ENCODE measurements around the gene COA1.

- TF ChIP-seq, protein P1, sequence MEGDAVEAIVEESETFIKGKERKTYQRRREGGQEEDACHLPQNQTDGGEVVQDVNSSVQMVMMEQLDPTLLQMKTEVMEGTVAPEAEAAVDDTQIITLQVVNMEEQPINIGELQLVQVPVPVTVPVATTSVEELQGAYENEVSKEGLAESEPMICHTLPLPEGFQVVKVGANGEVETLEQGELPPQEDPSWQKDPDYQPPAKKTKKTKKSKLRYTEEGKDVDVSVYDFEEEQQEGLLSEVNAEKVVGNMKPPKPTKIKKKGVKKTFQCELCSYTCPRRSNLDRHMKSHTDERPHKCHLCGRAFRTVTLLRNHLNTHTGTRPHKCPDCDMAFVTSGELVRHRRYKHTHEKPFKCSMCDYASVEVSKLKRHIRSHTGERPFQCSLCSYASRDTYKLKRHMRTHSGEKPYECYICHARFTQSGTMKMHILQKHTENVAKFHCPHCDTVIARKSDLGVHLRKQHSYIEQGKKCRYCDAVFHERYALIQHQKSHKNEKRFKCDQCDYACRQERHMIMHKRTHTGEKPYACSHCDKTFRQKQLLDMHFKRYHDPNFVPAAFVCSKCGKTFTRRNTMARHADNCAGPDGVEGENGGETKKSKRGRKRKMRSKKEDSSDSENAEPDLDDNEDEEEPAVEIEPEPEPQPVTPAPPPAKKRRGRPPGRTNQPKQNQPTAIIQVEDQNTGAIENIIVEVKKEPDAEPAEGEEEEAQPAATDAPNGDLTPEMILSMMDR (IDR thresholded peaks at IDR 0.05) = no peak
- no peak for TF ChIP-seq POLR2A (IDR thresholded peaks at IDR 0.05)
These were observed 41.8 kb upstream of the COA1 start for GRCh38 chr7:43771128-43771527.

Data from Peyer's patch (tissue), 4 donors.